Common myeloid progenitor, CD34-positive (primary cell): Measurements from ENCODE around the gene ITGA6.

ENCODE experiments used
- CTCF ChIA-PET: fragments of 350-600 bp; sonication (Branson Sonifier 250); formaldehyde crosslinking; loops from one replicate; lab custom pipeline; 2021; ENCODE audit warnings: antibody characterized with exemption; lab: Charles Lee
- POLR2A ChIA-PET: fragments of 350-600 bp; sonication (Branson Sonifier 250); formaldehyde crosslinking; loops from one replicate; lab custom pipeline; 2021; ENCODE audit warnings: antibody characterized with exemption; lab: Charles Lee
- DNase-seq, 3 donors: peaks; one replicate each; pipeline versions ENCODE4 v3.0.0 to v3.0.0-alpha.2; 2013
- H3K27ac ChIP-seq, 2 experiments: 1 replicate in 1 of 2; 2 replicates in 1 of 2; pipeline ENCODE4 v1.7.0; 2013; ENCODE audit warnings: inconsistent platforms in 2 of 2, low read length in 2 of 2, mild to moderate bottlenecking in 2 of 2, low read depth in 1 of 2, moderate library complexity in 1 of 2; ENCODE audit not compliant: severe bottlenecking in 2 of 2, insufficient read depth in 1 of 2, poor library complexity in 1 of 2
- H3K27me3 ChIP-seq, 5 experiments: replicated peaks in 2 of 5; 1 replicate in 3 of 5; 2 replicates in 2 of 5; pipeline versions ENCODE4 v1.6.1 to v1.7.0; 2013; ENCODE audit warnings: low read length in 4 of 5, mild to moderate bottlenecking in 2 of 5, moderate library complexity in 2 of 5, inconsistent platforms in 1 of 5; ENCODE audit not compliant: insufficient read depth in 5 of 5, control insufficient read depth in 4 of 5
- H3K36me3 ChIP-seq, 4 experiments: 1 replicate in 2 of 4; 2 replicates in 2 of 4; pipeline versions ENCODE4 v1.6.1 to v1.7.0; 2013; ENCODE audit warnings: low read length in 3 of 4, control low read depth in 1 of 4, mild to moderate bottlenecking in 1 of 4; ENCODE audit not compliant: control insufficient read depth in 4 of 4, insufficient read depth in 4 of 4
- H3K4me1 ChIP-seq, 4 experiments: 1 replicate in 3 of 4; 2 replicates in 1 of 4; pipeline versions ENCODE4 v1.6.1 to v1.7.1; 2013; ENCODE audit warnings: low read length in 3 of 4, mild to moderate bottlenecking in 3 of 4, control low read depth in 1 of 4, inconsistent platforms in 1 of 4, moderate library complexity in 1 of 4; ENCODE audit not compliant: control insufficient read depth in 4 of 4, insufficient read depth in 4 of 4; ENCODE audit errors: control extremely low read depth in 1 of 4
- H3K4me3 ChIP-seq, 7 experiments: 1 replicate in 4 of 7; 2 replicates in 3 of 7; pipeline versions ENCODE4 v1.5.1 to v1.7.0; 2013; ENCODE audit warnings: mild to moderate bottlenecking in 7 of 7, low read length in 6 of 7, moderate library complexity in 6 of 7, inconsistent platforms in 2 of 7, low read depth in 2 of 7, control low read depth in 1 of 7; ENCODE audit not compliant: insufficient read depth in 4 of 7, control insufficient read depth in 1 of 7; ENCODE audit errors: extremely low read depth in 1 of 7
- H3K9me3 ChIP-seq, 5 experiments: 1 replicate in 4 of 5; 2 replicates in 1 of 5; pipeline versions ENCODE4 v1.6.1 to v1.7.1; 2013; ENCODE audit warnings: low read length in 4 of 5, mild to moderate bottlenecking in 2 of 5, inconsistent platforms in 1 of 5, low read depth in 1 of 5, moderate library complexity in 1 of 5; ENCODE audit not compliant: control insufficient read depth in 4 of 5, insufficient read depth in 2 of 5; ENCODE audit errors: control extremely low read depth in 1 of 5
- WGBS: methylation state at CpG from one replicate; pipeline ENCODE4 v1.1.5; 2013; ENCODE audit not compliant: insufficient coverage; 5-methylcytosine and 5-hydroxymethylcytosine counted together

Gene ITGA6

GRCh38 chr2:172416447-172417058 lies 10.8 kb upstream of the ITGA6 start:
- no peak for DNase-seq
- Histone ChIP-seq H3K4me1 (peaks cover 0 to 7% (median 0%) of the 10 kb centered on the region in 4 experiments), H3K27me3 (no peaks in the 10 kb centered on the region), H3K27ac (no peak overlapping the region), H3K9me3 (peaks cover 0 to 7% (median 0%) of the 10 kb centered on the region in 5 experiments), H3K36me3 (no peaks in the 10 kb centered on the region), H3K4me3 (no peak overlapping the region)
- WGBS, result 100% methylated on average over 1 of the region's 1 CpG
- ChIA-PET CTCF (interaction anchor here (0.6 to 1.5 kb wide), 3 partner anchors 11 to 244 kb away, joined by 3 to 5 read pairs (median 3); partner anchors contain the start of gene ITGA6), POLR2A (no interaction called here)

- Histone ChIP-seq H3K36me3 (no peaks in the 10 kb centered on the region), H3K4me3 (no peak overlapping the region), H3K27me3 (no peaks in the 10 kb centered on the region), H3K27ac (no peak overlapping the region), H3K4me1 (peaks cover 0 to 7% (median 0%) of the 10 kb centered on the region in 4 experiments), H3K9me3 (peaks cover 0 to 7% (median 0%) of the 10 kb centered on the region in 5 experiments)
- CTCF ChIA-PET, result interaction anchor here (2.4 kb wide), 1 partner anchor 41 kb away, joined by 7 read pairs; no protein-coding TSS in a partner anchor
- no peak for DNase-seq
- POLR2A ChIA-PET, result no interaction called here
- WGBS, result 95% methylated on average over 3 of the region's 3 CpGs
These were observed 7.2 kb upstream of the ITGA6 start for GRCh38 chr2:172420216-172420615.

- Histone ChIP-seq H3K4me1 (peaks cover 3 to 12% (median 9%) of the 10 kb centered on the region in 4 experiments), H3K4me3 (no peak overlapping the region), H3K9me3 (peaks cover 0 to 7% (median 0%) of the 10 kb centered on the region in 5 experiments), H3K36me3 (no peaks in the 10 kb centered on the region), H3K27ac (no peak overlapping the region), H3K27me3 (no peaks in the 10 kb centered on the region)
- WGBS, result 100% methylated on average over 4 of the region's 6 CpGs
- ChIA-PET POLR2A (no interaction called here), CTCF (interaction anchor here (1.1 to 30.2 kb wide), 3 partner anchors 8 to 251 kb away, joined by 3 to 515 read pairs (median 6); no protein-coding TSS in a partner anchor)
- no peak for DNase-seq
These were observed 4.2 kb upstream of the ITGA6 start for GRCh38 chr2:172423160-172423559.

GRCh38 chr2:172425336-172425735 lies 2.0 kb upstream of the ITGA6 start:
- no peak for DNase-seq
- ChIA-PET POLR2A (interaction anchor here (0.6 to 0.8 kb wide), 2 partner anchors 21 to 91 kb away, joined by 3 read pairs; no protein-coding TSS in a partner anchor), CTCF (interaction anchor here (0.9 to 30.2 kb wide), 5 partner anchors 13 to 35 kb away, joined by 3 to 515 read pairs (median 4); no protein-coding TSS in a partner anchor)
- Histone ChIP-seq H3K4me1 (peaks cover 14 to 32% (median 30%) of the 10 kb centered on the region in 4 experiments), H3K36me3 (no peaks in the 10 kb centered on the region), H3K27me3 (no peaks in the 10 kb centered on the region), H3K27ac (no peak overlapping the region), H3K4me3 (no peak overlapping the region), H3K9me3 (no peaks in the 10 kb centered on the region)

- Histone ChIP-seq H3K4me3 (peak overlapping the region; percentile 73 to 89 (median 83)), H3K9me3 (no peaks in the 10 kb centered on the region), H3K4me1 (peaks cover 15 to 44% (median 37%) of the 10 kb centered on the region in 4 experiments), H3K27me3 (no peaks in the 10 kb centered on the region), H3K27ac (no peak overlapping the region), H3K36me3 (no peaks in the 10 kb centered on the region)
- CTCF ChIA-PET, result interaction anchor here (0.8 to 30.2 kb wide), 18 partner anchors 10 to 322 kb away, joined by 3 to 515 read pairs (median 4); no protein-coding TSS in a partner anchor
- POLR2A ChIA-PET, result interaction anchor here (0.6 to 1.4 kb wide), 3 partner anchors 31 to 272 kb away, joined by 3 to 4 read pairs (median 4); no protein-coding TSS in a partner anchor
- no peak for DNase-seq
- WGBS, result 72% methylated on average over 14 of the region's 17 CpGs
These were observed 641 bp upstream of the ITGA6 start for GRCh38 chr2:172426635-172427255.

- Histone ChIP-seq H3K27ac (peak overlapping the region in 1 of 2 experiments; percentile 9), H3K4me1 (peaks cover 22 to 56% (median 42%) of the 10 kb centered on the region in 4 experiments), H3K27me3 (no peaks in the 10 kb centered on the region), H3K36me3 (no peaks in the 10 kb centered on the region), H3K4me3 (peak overlapping the region; percentile 73 to 89 (median 83)), H3K9me3 (no peaks in the 10 kb centered on the region)
- DNase-seq, result peak; percentile 63 to 86 (median 68)
- CTCF ChIA-PET, result interaction anchor here (1.2 to 30.2 kb wide), 11 partner anchors 12 to 324 kb away, joined by 3 to 515 read pairs (median 7); no protein-coding TSS in a partner anchor
- POLR2A ChIA-PET, result interaction anchor here (1.2 to 1.4 kb wide), 2 partner anchors 12 to 32 kb away, joined by 3 to 4 read pairs; no protein-coding TSS in a partner anchor
- 0% methylated on average over 31 of the region's 63 CpGs for WGBS
These were observed 825 bp downstream of the ITGA6 start for GRCh38 chr2:172427990-172428831.
